GM12878 (cell line): ENCODE data around the gene RFPL2. TPM values are rescaled to one million over a fixed set of nuclear protein-coding genes. Genes with fewer than 3 reads are reported as not detected.

Experiments used
- ATAC-seq: fragments of 200-7000 bp; cut with Tn5 transposase; 3 replicates; pipeline ENCODE4 v1.9.1; 2020; ENCODE audit warnings: mild to moderate bottlenecking, moderate library complexity
- BruUV-seq: library from RNA; stranded (reverse); fragments of 400-500 nt; replicated peaks from 2 replicates; lab custom pipeline; 2021; lab: Mats Ljungman, UMichigan
- CTCF ChIA-PET: fragments of 300-600 bp; sonication (Branson Sonifier 250); formaldehyde crosslinking; extraction: SDS; loops from one replicate; lab custom pipeline; 2021; ENCODE audit warnings: inconsistent platforms; lab: Yijun Ruan, JAX
- POLR2A ChIA-PET: fragments of 350-600 bp; formaldehyde crosslinking; extraction: SDS; loops from one replicate; lab custom pipeline; 2021; ENCODE audit warnings: inconsistent platforms; lab: Charles Lee
- RAD21 ChIA-PET: fragments of 300-600 bp; sonication (Branson Sonifier 250); formaldehyde crosslinking; loops from one replicate; lab custom pipeline; 2023; ENCODE audit warnings: antibody characterized with exemption; ENCODE audit not compliant: unreplicated experiment; lab: Charles Lee
- SMC1A ChIA-PET: fragments of 300-600 bp; sonication (Branson Sonifier 250); formaldehyde crosslinking; loops from one replicate; lab custom pipeline; 2023; ENCODE audit not compliant: unreplicated experiment, uncharacterized antibody; lab: Charles Lee
- DNase-seq: peaks from one replicate; pipeline ENCODE4 v3.0.0-alpha.2; 2011; ENCODE audit warnings: low read depth, low spot score
- FAIRE-seq: peaks from 3 replicates; lab custom pipeline; 2011; peaks lifted over from hg19 to GRCh38; lab: Jason Lieb, UNC
- H2AFZ ChIP-seq: 2 replicates; pipeline ENCODE4 v1.6.0; 2011; ENCODE audit warnings: low read depth, low read length, control low read depth; ENCODE audit not compliant: control insufficient read depth
- H3K27ac ChIP-seq: 2 replicates; pipeline ENCODE4 v1.5.1; 2011; ENCODE audit warnings: control low read depth; ENCODE audit not compliant: control insufficient read depth, insufficient read depth
- H3K27me3 ChIP-seq, 2 experiments: replicated peaks in 1 of 2; 2 replicates each; pipeline versions ENCODE4 v1.6.0 to v1.6.1; 2011; ENCODE audit warnings: low read length in 1 of 2; ENCODE audit not compliant: control insufficient read depth in 2 of 2, insufficient read depth in 2 of 2
- H3K36me3 ChIP-seq, 2 experiments: 2 replicates each; pipeline ENCODE4 v1.5.1; 2011; ENCODE audit warnings: low read length in 1 of 2; ENCODE audit not compliant: control insufficient read depth in 2 of 2, insufficient read depth in 2 of 2
- H3K4me1 ChIP-seq: 2 replicates; pipeline ENCODE4 v1.6.1; 2011; ENCODE audit warnings: mild to moderate bottlenecking, low read length, moderate library complexity, mixed read lengths; ENCODE audit not compliant: control insufficient read depth, insufficient read depth
- H3K4me2 ChIP-seq: 2 replicates; pipeline ENCODE4 v1.6.0; 2011; ENCODE audit warnings: control low read depth; ENCODE audit not compliant: control insufficient read depth, insufficient read depth
- H3K4me3 ChIP-seq: fragments of 200-600 bp; sonication (generic); 2 replicates; pipeline ENCODE4 v1.5.1; 2016
- H3K79me2 ChIP-seq: 2 replicates; pipeline ENCODE4 v1.6.0; 2011; ENCODE audit warnings: low read length; ENCODE audit not compliant: control insufficient read depth, insufficient read depth
- H3K9ac ChIP-seq: 2 replicates; pipeline ENCODE4 v1.8.0; 2011; ENCODE audit warnings: low read length, control low read depth, mixed read lengths; ENCODE audit not compliant: control insufficient read depth, insufficient read depth
- H3K9me3 ChIP-seq: replicated peaks from 3 replicates; pipeline ENCODE4 v1.5.1; 2011; ENCODE audit warnings: mild to moderate bottlenecking, low read length; ENCODE audit not compliant: control insufficient read depth, insufficient read depth
- H4K20me1 ChIP-seq: 2 replicates; pipeline ENCODE4 v1.6.0; 2011; ENCODE audit not compliant: control insufficient read depth, insufficient read depth
- ATF3 ChIP-seq: IDR thresholded peaks from 2 replicates; pipeline ENCODE4 v1.6.1; 2011; ENCODE audit warnings: low read depth, mild to moderate bottlenecking, low read length, moderate library complexity, borderline replicate concordance; ENCODE audit errors: extremely low read depth
- CBFB ChIP-seq: IDR thresholded peaks from 2 replicates; pipeline ENCODE4 v1.6.1; 2016; ENCODE audit warnings: antibody characterized with exemption, low read depth
- HDAC2 ChIP-seq: fragments of 200-600 bp; sonication (generic); IDR thresholded peaks from 2 replicates; pipeline ENCODE4 v1.6.1; 2017
- IRF4 ChIP-seq: IDR thresholded peaks from 2 replicates; pipeline ENCODE4 v1.6.1; 2011; ENCODE audit warnings: low read depth, low read length
- MTA3 ChIP-seq: IDR thresholded peaks from 2 replicates; pipeline ENCODE4 v1.6.1; 2012; ENCODE audit warnings: low read length, inconsistent platforms, borderline replicate concordance
- NFIC ChIP-seq: IDR thresholded peaks from 2 replicates; pipeline ENCODE4 v1.6.1; 2012; ENCODE audit warnings: low read depth, mild to moderate bottlenecking, inconsistent platforms, low read length, moderate library complexity
- SKIL ChIP-seq: fragments of 450-650 bp; IDR thresholded peaks from 2 replicates; pipeline ENCODE4 v1.6.1; 2017; ENCODE audit warnings: mild to moderate bottlenecking, low read depth, inconsistent platforms; ENCODE audit not compliant: poor library complexity, severe bottlenecking
- WGBS: methylation state at CpG from one replicate; pipeline ENCODE4 v1.1.6; 2016; ENCODE audit warnings: low lambda C conversion rate; ENCODE audit not compliant: insufficient replicate concordance, insufficient coverage; ENCODE audit errors: missing lambda C conversion rate; 5-methylcytosine and 5-hydroxymethylcytosine counted together
- in situ Hi-C: fragments of 300-500 bp; cut with MboI; formaldehyde crosslinking; loops from 9 replicates; pipeline ENCODE4 v1.14.3; 2018; ENCODE audit warnings: mixed read lengths
- intact Hi-C: fragments of 100-400 bp; cut with micrococcal nuclease; formaldehyde crosslinking; loops from one replicate; pipeline ENCODE4 v1.14.2; 2022; ENCODE audit not compliant: unreplicated experiment
- polyA plus RNA-seq, 11 experiments: library from polyadenylated mRNA; depleted of rRNA in 4 of 11; unstranded in 6 of 11; stranded (reverse) in 5 of 11; fragments of >200 nt; fragmentation: Nextera tagmentation in 4 of 11; fragmentation: Illumina TruSeq in 1 of 11; extraction: Ambion mirVana in 4 of 11; extraction: Trizol in 1 of 11; gene quantifications; 1 replicate in 1 of 11; 2 replicates in 10 of 11; pipeline versions ENCODE4 v1.2.1 to v1.2.3, GENCODE V29; 2011 to 2016; ENCODE audit warnings: inconsistent platforms in 2 of 11, missing spikeins in 2 of 11, low read depth in 1 of 11
- total RNA-seq, 4 experiments: library from RNA; depleted of rRNA in 3 of 4; stranded (reverse); fragments of >200 nt in 3 of 4; fragmentation: Illumina TruSeq in 1 of 4; extraction: Trizol in 1 of 4; gene quantifications; 2 replicates each; pipeline versions ENCODE4 v1.2.1 to v1.2.3, GENCODE V29; 2013 to 2021

RFPL2 gene
- total and polyA plus RNA-seq, 10 of the 15 experiments (the other 5 are each of a cell fraction or from before 2014, with no cell fraction given), result not detected

GRCh38 chr22:32181043-32181442 is 23.8 kb downstream of the RFPL2 start:
- SMC1A ChIA-PET, result no interaction called here
- no peak for DNase-seq
- H3K4me1 ChIP-seq, result no peaks in the 10 kb centered on the region
- RAD21 ChIA-PET, result no interaction called here
- BruUV-seq, result no TSS peak
- TF ChIP-seq NFIC (no peak), HDAC2 (no peak), ATF3 (no peak), CBFB (no peak), SKIL (no peak), MTA3 (no peak), IRF4 (no peak)
- CTCF ChIA-PET, result no interaction called here
- no peaks in the 10 kb centered on the region for H4K20me1 ChIP-seq
- no peaks in the 10 kb centered on the region for H3K9me3 ChIP-seq
- intact Hi-C loops, result no loop called here
- no peak overlapping the region for H3K4me3 ChIP-seq
- H3K79me2 ChIP-seq, result no peaks in the 10 kb centered on the region
- no peak overlapping the region for H3K9ac ChIP-seq
- no peaks in the 10 kb centered on the region; a peak in 2 of 4 replicates for H3K27me3 ChIP-seq
- in situ Hi-C loops, result no loop called here
- H3K27ac ChIP-seq, result no peak overlapping the region
- no peak for ATAC-seq
- H3K36me3 ChIP-seq, result no peaks in the 10 kb centered on the region
- H3K4me2 ChIP-seq, result no peak overlapping the region
- FAIRE-seq, result no peak
- POLR2A ChIA-PET, result no interaction called here
- H2AFZ ChIP-seq, result no peak overlapping the region
- 15% methylated on average over 6 of the region's 6 CpGs for WGBS
